GM12878 (cell line): Measurements from ENCODE around the gene C1QC. TPM values are rescaled to one million over a fixed set of nuclear protein-coding genes. Genes with fewer than 3 reads are reported as not detected.

Source experiments
- ATAC-seq: fragments of 200-7000 bp; cut with Tn5 transposase; 3 replicates; pipeline ENCODE4 v1.9.1; 2020; ENCODE audit warnings: mild to moderate bottlenecking, moderate library complexity
- BruUV-seq: library from RNA; stranded (reverse); fragments of 400-500 nt; replicated peaks from 2 replicates; lab custom pipeline; 2021; lab: Mats Ljungman, UMichigan
- CTCF ChIA-PET: fragments of 300-600 bp; sonication (Branson Sonifier 250); formaldehyde crosslinking; extraction: SDS; loops from one replicate; lab custom pipeline; 2021; ENCODE audit warnings: inconsistent platforms; lab: Yijun Ruan, JAX
- POLR2A ChIA-PET: fragments of 350-600 bp; formaldehyde crosslinking; extraction: SDS; loops from one replicate; lab custom pipeline; 2021; ENCODE audit warnings: inconsistent platforms; lab: Charles Lee
- RAD21 ChIA-PET: fragments of 300-600 bp; sonication (Branson Sonifier 250); formaldehyde crosslinking; loops from one replicate; lab custom pipeline; 2023; ENCODE audit warnings: antibody characterized with exemption; ENCODE audit not compliant: unreplicated experiment; lab: Charles Lee
- SMC1A ChIA-PET: fragments of 300-600 bp; sonication (Branson Sonifier 250); formaldehyde crosslinking; loops from one replicate; lab custom pipeline; 2023; ENCODE audit not compliant: unreplicated experiment, uncharacterized antibody; lab: Charles Lee
- DNase-seq: peaks from one replicate; pipeline ENCODE4 v3.0.0-alpha.2; 2011; ENCODE audit warnings: low read depth, low spot score
- FAIRE-seq: peaks from 3 replicates; lab custom pipeline; 2011; peaks lifted over from hg19 to GRCh38; lab: Jason Lieb, UNC
- H2AFZ ChIP-seq: 2 replicates; pipeline ENCODE4 v1.6.0; 2011; ENCODE audit warnings: low read depth, low read length, control low read depth; ENCODE audit not compliant: control insufficient read depth
- H3K27ac ChIP-seq: 2 replicates; pipeline ENCODE4 v1.5.1; 2011; ENCODE audit warnings: control low read depth; ENCODE audit not compliant: control insufficient read depth, insufficient read depth
- H3K27me3 ChIP-seq, 2 experiments: replicated peaks in 1 of 2; 2 replicates each; pipeline versions ENCODE4 v1.6.0 to v1.6.1; 2011; ENCODE audit warnings: low read length in 1 of 2; ENCODE audit not compliant: control insufficient read depth in 2 of 2, insufficient read depth in 2 of 2
- H3K36me3 ChIP-seq, 2 experiments: 2 replicates each; pipeline ENCODE4 v1.5.1; 2011; ENCODE audit warnings: low read length in 1 of 2; ENCODE audit not compliant: control insufficient read depth in 2 of 2, insufficient read depth in 2 of 2
- H3K4me1 ChIP-seq: 2 replicates; pipeline ENCODE4 v1.6.1; 2011; ENCODE audit warnings: mild to moderate bottlenecking, low read length, moderate library complexity, mixed read lengths; ENCODE audit not compliant: control insufficient read depth, insufficient read depth
- H3K4me2 ChIP-seq: 2 replicates; pipeline ENCODE4 v1.6.0; 2011; ENCODE audit warnings: control low read depth; ENCODE audit not compliant: control insufficient read depth, insufficient read depth
- H3K4me3 ChIP-seq: fragments of 200-600 bp; sonication (generic); 2 replicates; pipeline ENCODE4 v1.5.1; 2016
- H3K79me2 ChIP-seq: 2 replicates; pipeline ENCODE4 v1.6.0; 2011; ENCODE audit warnings: low read length; ENCODE audit not compliant: control insufficient read depth, insufficient read depth
- H3K9ac ChIP-seq: 2 replicates; pipeline ENCODE4 v1.8.0; 2011; ENCODE audit warnings: low read length, control low read depth, mixed read lengths; ENCODE audit not compliant: control insufficient read depth, insufficient read depth
- H3K9me3 ChIP-seq: replicated peaks from 3 replicates; pipeline ENCODE4 v1.5.1; 2011; ENCODE audit warnings: mild to moderate bottlenecking, low read length; ENCODE audit not compliant: control insufficient read depth, insufficient read depth
- H4K20me1 ChIP-seq: 2 replicates; pipeline ENCODE4 v1.6.0; 2011; ENCODE audit not compliant: control insufficient read depth, insufficient read depth
- BHLHE40 ChIP-seq, 2 experiments: fragments of 450-650 bp in 1 of 2; IDR thresholded peaks; 2 replicates each; pipeline ENCODE4 v1.6.1; 2011 to 2017; ENCODE audit warnings: low read depth in 2 of 2, borderline replicate concordance in 1 of 2, improper control_type of control experiment in 1 of 2, low read length in 1 of 2, mild to moderate bottlenecking in 1 of 2
- BRCA1 ChIP-seq: IDR thresholded peaks from 2 replicates; pipeline ENCODE4 v1.6.1; 2011; ENCODE audit warnings: low read depth, low read length, improper control_type of control experiment
- CBFB ChIP-seq: IDR thresholded peaks from 2 replicates; pipeline ENCODE4 v1.6.1; 2016; ENCODE audit warnings: antibody characterized with exemption, low read depth
- CBX3 ChIP-seq: fragments of 200-600 bp; sonication (generic); IDR thresholded peaks from 2 replicates; pipeline ENCODE4 v1.6.1; 2016; ENCODE audit warnings: low read depth, borderline replicate concordance
- DPF2 ChIP-seq: fragments of 450-650 bp; IDR thresholded peaks from 2 replicates; pipeline ENCODE4 v1.6.1; 2017; ENCODE audit warnings: mild to moderate bottlenecking
- EP300 ChIP-seq, 2 experiments: fragments of 150-350 bp in 1 of 2; IDR thresholded peaks; 2 replicates each; pipeline ENCODE4 v1.6.1; 2011 to 2012; ENCODE audit warnings: low read depth in 2 of 2, low read length in 2 of 2, borderline replicate concordance in 1 of 2, improper control_type of control experiment in 1 of 2, inconsistent platforms in 1 of 2; ENCODE audit not compliant: control insufficient read depth in 1 of 2
- GATAD2B ChIP-seq: fragments of 450-650 bp; conservative IDR thresholded peaks from 2 replicates; pipeline ENCODE4 v1.6.1; 2017; ENCODE audit warnings: low read depth, mild to moderate bottlenecking, moderate library complexity
- IKZF1 ChIP-seq: fragments of 450-650 bp; conservative IDR thresholded peaks from 2 replicates; pipeline ENCODE4 v1.6.1; 2017; ENCODE audit warnings: antibody characterized with exemption, mild to moderate bottlenecking
- KLF5 ChIP-seq: fragments of 450-650 bp; IDR thresholded peaks from 2 replicates; pipeline ENCODE4 v1.6.1; 2014; ENCODE audit warnings: mild to moderate bottlenecking; ENCODE audit not compliant: partially characterized antibody
- SPI1 ChIP-seq: IDR thresholded peaks from 2 replicates; pipeline ENCODE4 v1.6.1; 2011; ENCODE audit warnings: low read depth, mild to moderate bottlenecking, low read length, moderate library complexity, borderline replicate concordance; ENCODE audit not compliant: insufficient read depth
- ZNF207 ChIP-seq: fragments of 450-650 bp; IDR thresholded peaks from 2 replicates; pipeline ENCODE4 v1.6.1; 2014; ENCODE audit warnings: antibody characterized with exemption, mild to moderate bottlenecking, borderline replicate concordance
- WGBS: methylation state at CpG from one replicate; pipeline ENCODE4 v1.1.6; 2016; ENCODE audit warnings: low lambda C conversion rate; ENCODE audit not compliant: insufficient replicate concordance, insufficient coverage; ENCODE audit errors: missing lambda C conversion rate; 5-methylcytosine and 5-hydroxymethylcytosine counted together
- in situ Hi-C: fragments of 300-500 bp; cut with MboI; formaldehyde crosslinking; loops from 9 replicates; pipeline ENCODE4 v1.14.3; 2018; ENCODE audit warnings: mixed read lengths
- intact Hi-C: fragments of 100-400 bp; cut with micrococcal nuclease; formaldehyde crosslinking; loops from one replicate; pipeline ENCODE4 v1.14.2; 2022; ENCODE audit not compliant: unreplicated experiment
- polyA plus RNA-seq, 11 experiments: library from polyadenylated mRNA; depleted of rRNA in 4 of 11; unstranded in 6 of 11; stranded (reverse) in 5 of 11; fragments of >200 nt; fragmentation: Nextera tagmentation in 4 of 11; fragmentation: Illumina TruSeq in 1 of 11; extraction: Ambion mirVana in 4 of 11; extraction: Trizol in 1 of 11; gene quantifications; 1 replicate in 1 of 11; 2 replicates in 10 of 11; pipeline versions ENCODE4 v1.2.1 to v1.2.3, GENCODE V29; 2011 to 2016; ENCODE audit warnings: inconsistent platforms in 2 of 11, missing spikeins in 2 of 11, low read depth in 1 of 11
- total RNA-seq, 4 experiments: library from RNA; depleted of rRNA in 3 of 4; stranded (reverse); fragments of >200 nt in 3 of 4; fragmentation: Illumina TruSeq in 1 of 4; extraction: Trizol in 1 of 4; gene quantifications; 2 replicates each; pipeline versions ENCODE4 v1.2.1 to v1.2.3, GENCODE V29; 2013 to 2021
- TF ChIP-seq, protein P1 (sequence below): IDR thresholded peaks from 2 replicates; pipeline ENCODE4 v1.6.1; 2011; ENCODE audit warnings: borderline replicate concordance, low read depth, mild to moderate bottlenecking, moderate library complexity, mixed read lengths, low read length; ENCODE audit not compliant: insufficient read depth; ENCODE audit errors: extremely low read length
- TF ChIP-seq, protein P2 (sequence below): fragments of 150-350 bp; IDR thresholded peaks from 2 replicates; pipeline ENCODE4 v1.6.1; 2014; ENCODE audit warnings: mild to moderate bottlenecking, low read depth, low read length

The C1QC gene
- total and polyA plus RNA-seq, 10 of the 15 experiments (the other 5 are each of a cell fraction or from before 2014, with no cell fraction given): 0.74 TPM; not detected in 9

DNA sequence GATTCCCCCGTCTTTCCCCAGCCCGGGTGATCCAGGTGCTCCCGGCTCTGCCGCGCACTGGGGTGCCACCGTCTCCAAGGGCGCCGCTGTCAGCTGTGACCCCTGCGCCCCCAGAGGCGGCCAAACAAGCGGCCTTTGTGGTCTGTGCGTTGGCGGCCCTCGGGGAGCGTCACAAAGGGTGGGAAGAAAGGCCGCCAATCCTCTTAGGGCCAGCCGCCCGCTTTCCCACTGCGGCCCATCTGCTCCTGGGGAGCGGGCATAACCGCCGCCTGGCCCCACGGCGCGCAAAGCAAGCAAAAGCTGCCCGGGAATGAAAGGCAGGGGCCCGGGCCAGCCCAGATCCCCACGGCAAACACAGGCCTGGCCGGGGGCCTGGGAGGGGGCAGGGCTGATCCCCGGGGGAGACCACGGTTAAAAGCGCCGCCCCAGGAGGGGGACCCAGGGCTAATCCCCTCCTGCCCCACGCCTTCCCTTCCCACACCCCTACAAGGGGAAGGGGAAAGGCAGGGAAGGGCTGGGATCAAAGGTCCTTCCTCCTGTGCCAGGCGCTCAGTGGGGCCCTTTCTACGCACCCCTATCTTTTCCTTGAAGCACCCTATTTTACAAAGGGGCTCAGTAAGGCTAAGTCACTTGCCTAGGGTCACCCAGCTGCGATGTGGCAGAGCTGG, 33.6 kb downstream of the C1QC start (continued):
- TF ChIP-seq IKZF1: no peak

DNA sequence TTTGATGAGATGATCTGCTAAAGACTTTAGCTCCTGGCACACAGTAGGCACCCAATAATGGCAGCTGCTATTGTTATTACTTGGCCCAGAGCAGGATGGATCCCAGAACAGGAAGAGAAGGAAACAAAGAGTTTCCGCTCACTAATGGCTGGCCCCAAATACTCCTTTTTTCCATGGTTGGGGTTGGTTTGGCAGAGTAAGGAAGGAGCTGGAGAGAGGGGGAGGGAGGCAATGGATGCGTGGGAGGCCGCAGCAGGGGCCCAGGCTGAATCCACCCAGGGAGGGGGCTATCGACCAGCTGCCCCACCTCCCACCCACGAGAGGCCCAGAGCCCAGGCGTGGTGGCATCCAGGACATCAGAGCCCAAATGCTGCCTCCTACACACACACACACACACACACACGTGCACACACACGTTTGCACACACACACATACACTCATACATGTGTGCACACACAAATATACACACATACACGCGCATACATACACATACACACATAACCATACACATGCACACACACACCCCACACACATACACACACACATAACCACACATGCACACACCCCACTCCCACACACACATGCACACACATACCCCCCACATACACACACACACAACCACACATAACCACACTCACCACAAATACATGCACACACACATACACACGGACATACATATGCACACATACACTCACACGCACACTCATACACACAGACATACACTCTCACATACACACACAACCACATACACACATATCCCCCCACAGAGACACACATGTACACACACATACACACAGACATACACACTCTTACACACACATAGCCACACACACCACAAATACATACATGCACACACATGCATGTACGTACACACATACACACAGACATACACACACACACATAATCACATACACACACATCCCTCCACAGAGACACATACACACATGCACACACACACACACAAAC, 34.8 kb downstream of the C1QC start:
- intact Hi-C loops (no loop called here), in situ Hi-C loops (no loop called here)
- TF ChIP-seq, protein P1, sequence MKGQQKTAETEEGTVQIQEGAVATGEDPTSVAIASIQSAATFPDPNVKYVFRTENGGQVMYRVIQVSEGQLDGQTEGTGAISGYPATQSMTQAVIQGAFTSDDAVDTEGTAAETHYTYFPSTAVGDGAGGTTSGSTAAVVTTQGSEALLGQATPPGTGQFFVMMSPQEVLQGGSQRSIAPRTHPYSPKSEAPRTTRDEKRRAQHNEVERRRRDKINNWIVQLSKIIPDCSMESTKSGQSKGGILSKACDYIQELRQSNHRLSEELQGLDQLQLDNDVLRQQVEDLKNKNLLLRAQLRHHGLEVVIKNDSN: no peak
- TF ChIP-seq DPF2: no peak
- TF ChIP-seq EP300 (IDR thresholded peaks at IDR 0.05; ENCODE audit: borderline replicate concordance in 1 of 2, control insufficient read depth in 1 of 2, low read depth in 2 of 2, low read length in 2 of 2): no peak
- TF ChIP-seq, protein P2, sequence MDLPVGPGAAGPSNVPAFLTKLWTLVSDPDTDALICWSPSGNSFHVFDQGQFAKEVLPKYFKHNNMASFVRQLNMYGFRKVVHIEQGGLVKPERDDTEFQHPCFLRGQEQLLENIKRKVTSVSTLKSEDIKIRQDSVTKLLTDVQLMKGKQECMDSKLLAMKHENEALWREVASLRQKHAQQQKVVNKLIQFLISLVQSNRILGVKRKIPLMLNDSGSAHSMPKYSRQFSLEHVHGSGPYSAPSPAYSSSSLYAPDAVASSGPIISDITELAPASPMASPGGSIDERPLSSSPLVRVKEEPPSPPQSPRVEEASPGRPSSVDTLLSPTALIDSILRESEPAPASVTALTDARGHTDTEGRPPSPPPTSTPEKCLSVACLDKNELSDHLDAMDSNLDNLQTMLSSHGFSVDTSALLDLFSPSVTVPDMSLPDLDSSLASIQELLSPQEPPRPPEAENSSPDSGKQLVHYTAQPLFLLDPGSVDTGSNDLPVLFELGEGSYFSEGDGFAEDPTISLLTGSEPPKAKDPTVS: no peak
- TF ChIP-seq BRCA1: no peak
- TF ChIP-seq ZNF207: no peak
- no peak for TF ChIP-seq CBX3
- no peak for TF ChIP-seq CBFB
- TF ChIP-seq SPI1: no peak
- TF ChIP-seq GATAD2B: no peak
- TF ChIP-seq BHLHE40 (IDR thresholded peaks at IDR 0.05; ENCODE audit: borderline replicate concordance in 1 of 2, low read depth in 2 of 2, low read length in 1 of 2): no peak
- no peak for TF ChIP-seq KLF5
- Histone ChIP-seq H3K27ac (no peak overlapping the region), H3K36me3 (no peaks in the 10 kb centered on the region), H3K9me3 (no peaks in the 10 kb centered on the region), H3K9ac (no peak overlapping the region), H3K4me1 (no peaks in the 10 kb centered on the region), H3K4me3 (no peak overlapping the region), H3K27me3 (no peaks in the 10 kb centered on the region; a peak in 2 of 4 replicates), H4K20me1 (no peaks in the 10 kb centered on the region), H3K79me2 (no peaks in the 10 kb centered on the region), H3K4me2 (no peak overlapping the region), H2AFZ (no peak overlapping the region)
- SMC1A ChIA-PET: no interaction called here
- RAD21 ChIA-PET: no interaction called here
- CTCF ChIA-PET: interaction anchor here (0.9 kb wide), 1 partner anchor 9 kb away, joined by 3 read pairs; no protein-coding TSS in a partner anchor
- no TSS peak for BruUV-seq
- POLR2A ChIA-PET: no interaction called here
- ATAC-seq (no peak), DNase-seq (no peak), FAIRE-seq (no peak)
- 72% methylated on average over 10 of the region's 13 CpGs for WGBS
